Esophagus mucosa (tissue), 1 donor: ENCODE data around the gene DEPDC5. TPM values are rescaled to one million over a fixed set of nuclear protein-coding genes. Genes with fewer than 3 reads are reported as not detected.
"Not testable (repeated sequence)": the region's sequence is repeated elsewhere in the genome, so short reads cannot be mapped to it uniquely, and the experiment has no call there.

ENCODE experiments used
- ATAC-seq: fragments of 200-7000 bp; cut with Tn5 transposase; one replicate; pipeline ENCODE4 v1.9.1; 2020
- total RNA-seq: library from RNA; stranded (reverse); gene quantifications from one replicate; pipeline ENCODE4 v1.2.4, GENCODE V29; 2023
- donor health status: DM: yes; HTN: yes; CAD: no.

The DEPDC5 gene
- total RNA-seq, 1 donor from 2014 or later, result 17.7 TPM

- ATAC-seq, result not testable (repeated sequence)
Measured at GRCh38 chr22:31815383-31815814, 61.6 kb downstream of the DEPDC5 start.

GRCh38 chr22:31816750-31817149 lies 62.9 kb downstream of the DEPDC5 start:
- no peak for ATAC-seq

GRCh38 chr22:31818481-31819392 lies 64.9 kb downstream of the DEPDC5 start:
- no peak for ATAC-seq

DNA sequence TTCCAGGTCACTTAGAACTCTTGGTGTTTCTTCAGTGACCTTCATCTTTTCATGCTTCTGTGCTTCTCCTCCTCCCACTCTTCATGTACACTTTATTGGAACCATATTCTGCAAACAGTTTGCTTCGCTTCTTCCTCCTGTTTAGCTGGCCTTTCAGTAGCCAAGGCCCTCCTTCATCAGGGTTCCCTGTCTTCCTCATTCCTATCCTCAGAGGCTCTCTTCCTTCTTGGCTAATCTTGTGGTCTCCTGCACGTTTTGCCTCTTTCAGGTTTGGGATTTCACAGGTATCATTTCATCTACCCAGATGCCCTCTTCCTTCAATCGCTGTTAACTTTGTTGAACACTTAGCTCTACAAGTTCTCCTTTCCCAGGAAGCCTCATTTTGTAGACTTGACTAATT lies 66.8 kb downstream of the DEPDC5 start:
- no peak for ATAC-seq

DNA sequence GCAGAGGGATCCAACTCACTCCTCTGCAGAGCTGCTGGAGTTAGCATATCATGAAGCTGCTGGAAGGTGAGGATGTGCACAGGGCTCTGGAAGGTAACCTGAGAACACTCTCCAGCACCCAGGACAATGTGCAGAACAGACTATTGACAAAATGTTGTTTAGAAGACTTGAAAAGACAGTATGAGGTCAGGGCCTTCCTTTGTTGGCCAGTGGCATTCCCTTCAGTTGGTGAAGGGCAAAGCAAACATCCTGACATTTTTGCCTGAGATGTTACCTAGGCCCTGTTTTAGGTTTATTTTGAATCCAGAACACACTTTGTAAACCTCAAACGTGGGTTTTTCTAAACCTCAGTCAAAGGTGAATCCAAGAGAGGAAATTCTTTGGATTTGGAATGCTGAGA lies 67.8 kb downstream of the DEPDC5 start:
- no peak for ATAC-seq

GRCh38 chr22:31822523-31822922 lies 68.7 kb downstream of the DEPDC5 start:
- no peak for ATAC-seq

DNA sequence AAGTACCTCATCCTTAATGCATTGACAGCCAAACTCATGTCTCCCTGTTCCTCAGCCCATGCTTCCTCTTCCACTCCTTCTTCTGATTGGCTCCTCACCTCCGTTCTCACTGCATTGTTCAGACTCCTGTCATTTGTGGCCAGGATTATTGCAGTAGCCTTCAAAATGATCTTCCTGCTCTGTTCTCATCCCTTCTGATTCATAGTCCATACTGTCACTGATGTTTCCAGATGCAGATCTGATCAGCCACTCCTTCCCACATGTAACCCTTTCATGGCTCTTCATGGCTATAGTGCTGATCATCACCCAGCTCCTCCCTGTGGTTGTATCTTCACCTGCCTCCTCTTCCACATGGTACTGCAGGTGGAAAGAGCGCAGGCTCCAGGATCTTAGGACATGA lies 71.7 kb downstream of the DEPDC5 start:
- ATAC-seq, result peak; percentile 44

GRCh38 chr22:31826443-31826842 lies 72.6 kb downstream of the DEPDC5 start:
- ATAC-seq, result peak; percentile 71

- no peak for ATAC-seq
Measured at GRCh38 chr22:31828739-31829138, 74.9 kb downstream of the DEPDC5 start.

- ATAC-seq, result peak; percentile 79
Measured at GRCh38 chr22:31829505-31829904, 75.7 kb downstream of the DEPDC5 start.

DNA sequence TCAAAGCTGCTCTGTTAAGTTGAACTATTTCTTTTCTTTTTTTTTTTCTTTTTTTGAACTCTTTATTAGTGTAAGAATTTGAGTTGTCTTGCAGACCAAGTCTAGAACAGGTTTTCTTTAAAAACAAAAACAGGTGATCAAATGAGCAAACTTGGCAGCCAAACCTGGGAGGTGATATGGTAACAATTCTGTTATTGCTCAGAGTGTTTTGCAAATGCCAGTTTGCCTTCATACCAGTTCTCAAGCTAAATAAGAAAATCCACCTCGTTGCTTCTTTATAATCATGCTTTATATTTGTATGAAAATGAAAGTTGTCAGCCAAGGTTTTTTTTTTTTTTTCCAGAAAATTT lies 76.9 kb downstream of the DEPDC5 start:
- no peak for ATAC-seq

- ATAC-seq, result no peak
Measured at GRCh38 chr22:31833930-31834329, 80.1 kb downstream of the DEPDC5 start.

- no peak for ATAC-seq
Measured at GRCh38 chr22:31836010-31836409, 82.2 kb downstream of the DEPDC5 start.

DNA sequence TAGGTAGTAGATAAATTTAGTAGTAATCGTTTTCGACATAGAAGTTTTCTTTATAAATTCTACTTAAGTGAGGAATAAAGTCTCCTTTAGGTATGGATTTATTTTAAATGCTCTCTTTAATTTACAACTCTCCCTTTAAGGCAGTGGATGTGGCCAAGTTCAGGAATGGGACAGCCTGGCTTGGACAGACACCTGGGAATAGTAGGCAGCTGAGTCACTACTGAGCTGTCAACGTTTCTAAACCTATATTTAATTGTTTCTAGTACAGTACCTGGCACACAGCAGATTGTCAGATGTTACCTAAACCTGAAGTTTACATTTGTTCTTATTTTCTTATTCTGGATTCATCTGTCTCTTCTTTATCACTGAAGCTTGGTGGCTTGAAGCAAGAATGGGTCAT lies 85.1 kb downstream of the DEPDC5 start:
- peak; percentile 69 for ATAC-seq

DNA sequence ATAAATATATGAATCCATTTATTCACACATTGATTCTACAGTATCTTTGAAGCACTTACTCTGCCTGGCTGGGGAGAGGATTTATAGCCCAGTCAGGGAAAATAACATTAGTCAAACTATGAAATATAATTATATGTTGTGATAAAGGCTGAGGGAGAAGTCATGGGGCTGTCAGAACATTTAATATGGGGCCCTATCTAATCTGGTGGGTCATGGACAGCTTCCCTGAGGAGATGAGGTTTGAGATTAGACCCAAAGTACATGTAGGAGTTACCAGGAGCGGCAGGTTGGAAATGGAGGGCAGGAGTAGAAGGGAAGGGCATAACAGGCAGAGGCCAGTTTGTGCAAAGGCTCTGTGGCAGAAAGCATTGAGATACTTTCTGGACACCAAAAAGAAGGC lies 86.2 kb downstream of the DEPDC5 start:
- no peak for ATAC-seq

- ATAC-seq, result no peak
Measured at GRCh38 chr22:31840585-31840984, 86.8 kb downstream of the DEPDC5 start.

DNA sequence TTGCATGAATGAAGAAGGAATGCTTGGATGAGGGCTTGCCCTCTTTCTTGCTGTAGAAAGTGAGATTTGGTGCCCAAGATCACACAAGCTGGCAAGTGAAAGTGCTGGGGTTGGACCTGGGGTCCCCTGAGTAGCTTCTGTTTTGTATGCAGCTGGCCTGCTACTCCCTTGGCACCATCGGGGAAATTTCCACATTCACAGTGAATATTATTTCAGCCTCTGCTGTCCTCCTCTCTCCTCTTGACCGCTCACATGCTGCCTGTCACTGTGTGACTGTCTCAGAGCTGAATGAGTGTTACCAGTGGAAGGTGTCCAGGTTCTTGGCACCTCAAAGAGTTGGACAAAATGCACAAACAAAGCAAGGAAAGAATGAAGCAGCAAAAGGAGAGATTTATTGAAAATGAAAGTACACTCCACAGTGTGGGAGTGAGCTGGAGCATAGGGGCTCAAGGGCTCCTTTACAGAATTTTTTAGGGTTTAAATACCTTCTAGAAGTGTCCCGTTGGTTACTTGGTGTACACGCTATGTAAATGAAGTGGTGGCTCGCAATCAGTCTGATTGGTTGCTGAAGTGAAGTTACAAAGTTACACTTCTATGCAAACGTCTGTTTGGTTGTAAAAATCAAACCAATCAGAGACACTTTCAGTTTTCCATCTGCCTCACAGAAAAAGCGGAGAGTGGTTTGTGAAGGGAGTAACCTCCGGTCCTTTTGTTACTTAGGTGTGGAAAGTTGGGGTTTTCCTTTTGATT lies 87.4 kb downstream of the DEPDC5 start:
- ATAC-seq, result no peak

GRCh38 chr22:31843526-31843925 lies 89.7 kb downstream of the DEPDC5 start:
- no peak for ATAC-seq

DNA sequence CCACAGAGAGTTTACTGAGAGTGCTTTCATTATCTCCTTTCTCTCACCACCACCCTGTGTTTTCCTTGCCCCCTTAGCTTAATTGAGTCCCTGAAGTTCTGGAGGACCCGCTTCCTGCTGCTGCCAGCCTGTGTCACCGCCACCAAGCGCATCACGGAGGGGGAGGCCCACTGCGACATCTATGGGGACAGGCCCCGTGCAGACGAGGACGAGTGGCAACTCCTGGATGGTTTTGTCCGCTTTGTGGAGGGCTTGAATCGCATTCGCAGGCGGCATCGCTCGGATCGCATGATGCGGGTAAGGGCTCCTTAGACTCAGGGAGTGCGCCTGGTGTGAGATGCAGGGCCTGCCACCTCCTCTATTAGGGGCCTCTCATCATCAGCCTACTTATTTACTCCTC lies 91.1 kb downstream of the DEPDC5 start:
- no peak for ATAC-seq

- peak; percentile 45 for ATAC-seq
Measured at GRCh38 chr22:31846161-31847115, 92.6 kb downstream of the DEPDC5 start.

DNA sequence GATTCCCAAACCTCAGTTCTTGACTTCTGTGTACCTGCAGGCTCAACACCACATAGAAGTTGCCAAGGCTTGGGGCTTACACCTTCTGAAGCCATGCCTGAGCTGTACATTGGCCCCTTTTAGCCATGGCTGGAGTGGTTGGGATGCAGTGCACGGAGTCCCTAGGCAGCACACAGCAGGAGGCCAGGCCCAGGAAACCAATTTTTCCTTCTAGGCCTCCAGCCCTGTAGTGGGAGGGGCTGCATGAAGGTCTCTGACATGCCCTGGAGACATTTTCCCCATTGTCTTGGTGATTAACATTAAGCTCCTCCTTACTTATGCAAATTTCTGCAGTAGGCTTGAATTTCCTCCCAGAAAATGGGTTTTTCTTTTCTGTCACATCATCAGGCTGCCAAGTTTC lies 94.6 kb downstream of the DEPDC5 start:
- no peak for ATAC-seq

DNA sequence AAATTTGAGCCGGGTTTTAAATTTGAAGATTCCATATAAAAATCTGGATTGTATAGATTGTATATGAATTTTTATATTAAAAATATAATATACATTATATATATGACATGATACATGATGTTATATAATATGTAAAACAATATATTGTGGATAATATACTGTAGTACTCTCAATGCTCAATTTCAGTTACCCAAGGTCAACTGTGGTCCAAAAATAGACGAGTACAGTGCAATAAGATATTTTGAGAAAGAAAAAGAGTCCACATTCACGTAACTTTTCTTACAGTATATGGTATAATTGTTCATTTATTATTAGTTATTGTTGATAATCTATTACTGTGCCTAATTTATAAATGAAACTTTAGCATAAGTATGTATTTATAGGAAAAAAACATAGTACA lies 96.3 kb downstream of the DEPDC5 start:
- no peak for ATAC-seq
